Bronchial epithelial cell (primary cell): ENCODE data around the gene DDX42. TPM values are rescaled to one million over a fixed set of nuclear protein-coding genes. Genes with fewer than 3 reads are reported as not detected.

Experiments used
- DNase-seq: peaks from one replicate; pipeline ENCODE4 v3.0.0-alpha.2; 2010; ENCODE audit warnings: low read depth
- FAIRE-seq: peaks from 2 replicates; lab custom pipeline; 2011; peaks lifted over from hg19 to GRCh38; lab: Jason Lieb, UNC
- H3K27me3 ChIP-seq: 2 replicates; pipeline ENCODE4 v1.5.1; 2011; ENCODE audit warnings: low read length; ENCODE audit not compliant: control insufficient read depth, insufficient read depth
- H3K36me3 ChIP-seq: 2 replicates; pipeline ENCODE4 v1.5.1; 2011; ENCODE audit warnings: low read length; ENCODE audit not compliant: control insufficient read depth, insufficient read depth
- H3K4me3 ChIP-seq: 2 replicates; pipeline ENCODE4 v1.5.1; 2011; ENCODE audit warnings: mild to moderate bottlenecking, low read depth, low read length, control low read depth
- total RNA-seq: library from RNA; depleted of rRNA; stranded (reverse); fragments of >200 nt; gene quantifications from 2 replicates; pipeline ENCODE4 v1.2.1, GENCODE V29; 2014
- TF ChIP-seq, protein P1 (sequence below): IDR thresholded peaks from 2 replicates; pipeline ENCODE4 v1.5.1; 2011; ENCODE audit warnings: mild to moderate bottlenecking, moderate library complexity, low read length, control low read depth, inconsistent platforms; ENCODE audit not compliant: insufficient read depth, severe bottlenecking

Gene DDX42
- total RNA-seq, 1 donor from 2014 or later = 65.0 TPM

DNA sequence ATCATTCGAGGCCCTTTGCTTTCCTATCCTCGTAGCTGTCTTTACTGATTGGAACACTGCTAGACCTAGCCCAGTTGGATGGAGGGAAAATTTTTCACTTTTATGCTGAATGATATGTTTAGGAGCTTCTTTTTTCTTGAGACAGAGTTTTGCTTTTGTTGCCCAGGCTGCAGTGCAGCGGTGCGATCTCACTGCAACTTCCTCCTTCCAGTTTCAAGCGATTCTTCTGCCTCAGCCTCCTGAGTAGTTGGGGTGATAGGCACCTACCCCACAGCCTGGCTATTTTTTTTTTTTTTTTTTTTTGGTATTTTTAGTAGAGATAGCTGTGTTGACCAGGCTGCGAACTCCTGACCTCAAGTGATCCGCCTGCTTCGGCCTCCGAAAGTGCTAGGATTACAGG, 36.0 kb downstream of the DDX42 start:
- FAIRE-seq (no peak), DNase-seq (no peak)
- TF ChIP-seq, protein P1, sequence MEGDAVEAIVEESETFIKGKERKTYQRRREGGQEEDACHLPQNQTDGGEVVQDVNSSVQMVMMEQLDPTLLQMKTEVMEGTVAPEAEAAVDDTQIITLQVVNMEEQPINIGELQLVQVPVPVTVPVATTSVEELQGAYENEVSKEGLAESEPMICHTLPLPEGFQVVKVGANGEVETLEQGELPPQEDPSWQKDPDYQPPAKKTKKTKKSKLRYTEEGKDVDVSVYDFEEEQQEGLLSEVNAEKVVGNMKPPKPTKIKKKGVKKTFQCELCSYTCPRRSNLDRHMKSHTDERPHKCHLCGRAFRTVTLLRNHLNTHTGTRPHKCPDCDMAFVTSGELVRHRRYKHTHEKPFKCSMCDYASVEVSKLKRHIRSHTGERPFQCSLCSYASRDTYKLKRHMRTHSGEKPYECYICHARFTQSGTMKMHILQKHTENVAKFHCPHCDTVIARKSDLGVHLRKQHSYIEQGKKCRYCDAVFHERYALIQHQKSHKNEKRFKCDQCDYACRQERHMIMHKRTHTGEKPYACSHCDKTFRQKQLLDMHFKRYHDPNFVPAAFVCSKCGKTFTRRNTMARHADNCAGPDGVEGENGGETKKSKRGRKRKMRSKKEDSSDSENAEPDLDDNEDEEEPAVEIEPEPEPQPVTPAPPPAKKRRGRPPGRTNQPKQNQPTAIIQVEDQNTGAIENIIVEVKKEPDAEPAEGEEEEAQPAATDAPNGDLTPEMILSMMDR = no peak
- Histone ChIP-seq H3K4me3 (no peak overlapping the region), H3K36me3 (peaks cover 24% of the 10 kb centered on the region), H3K27me3 (no peaks in the 10 kb centered on the region)

DNA sequence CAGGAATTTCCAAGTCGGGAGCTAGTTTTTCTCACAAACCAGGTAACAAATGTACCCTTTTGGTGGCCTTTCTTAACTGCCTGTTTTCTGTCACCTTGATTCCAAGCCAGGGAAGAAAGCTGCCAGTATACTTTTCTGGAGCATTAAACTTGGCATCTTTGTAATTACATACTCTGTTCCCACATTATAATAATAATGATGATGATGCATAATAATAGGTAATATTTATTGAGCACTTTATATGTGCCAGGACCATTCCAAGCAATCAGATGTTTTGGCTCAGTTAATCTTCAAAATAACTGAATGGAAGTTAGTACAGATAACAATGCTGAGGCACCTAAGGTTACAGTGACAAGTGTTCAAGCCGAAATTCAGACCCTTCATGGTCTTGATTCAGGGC, 42.2 kb downstream of the DDX42 start:
- DNase-seq (no peak), FAIRE-seq (no peak)
- peaks cover 36% of the 10 kb centered on the region for H3K36me3 ChIP-seq

DNA sequence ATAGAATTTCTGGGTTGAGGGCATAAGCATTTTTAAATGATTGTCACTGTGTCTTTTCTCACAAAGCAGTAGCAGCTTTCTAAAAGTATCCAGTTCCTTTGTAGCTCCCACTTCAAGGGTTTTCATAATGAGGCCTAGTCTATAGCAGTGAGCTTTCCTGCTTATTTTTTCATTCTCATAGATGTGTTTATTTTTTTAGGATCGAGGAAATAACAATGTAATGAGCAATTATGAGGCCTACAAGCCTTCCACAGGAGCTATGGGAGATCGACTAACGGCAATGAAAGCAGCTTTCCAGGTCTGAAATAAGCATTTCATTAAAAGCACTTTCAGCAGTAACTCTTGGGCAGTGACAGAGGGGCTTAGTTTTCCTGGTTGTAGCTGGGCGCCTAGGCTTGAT, 42.7 kb downstream of the DDX42 start:
- Histone ChIP-seq H3K4me3 (no peak overlapping the region), H3K27me3 (no peaks in the 10 kb centered on the region), H3K36me3 (peaks cover 33% of the 10 kb centered on the region)
- no peak for DNase-seq
- FAIRE-seq = no peak
- TF ChIP-seq, protein P1 = no peak

More for the DNA sequence above, 42.2 kb downstream of the DDX42 start:
- H3K4me3 ChIP-seq = no peak overlapping the region
- H3K27me3 ChIP-seq = no peaks in the 10 kb centered on the region
- TF ChIP-seq, protein P1 = no peak

DNA sequence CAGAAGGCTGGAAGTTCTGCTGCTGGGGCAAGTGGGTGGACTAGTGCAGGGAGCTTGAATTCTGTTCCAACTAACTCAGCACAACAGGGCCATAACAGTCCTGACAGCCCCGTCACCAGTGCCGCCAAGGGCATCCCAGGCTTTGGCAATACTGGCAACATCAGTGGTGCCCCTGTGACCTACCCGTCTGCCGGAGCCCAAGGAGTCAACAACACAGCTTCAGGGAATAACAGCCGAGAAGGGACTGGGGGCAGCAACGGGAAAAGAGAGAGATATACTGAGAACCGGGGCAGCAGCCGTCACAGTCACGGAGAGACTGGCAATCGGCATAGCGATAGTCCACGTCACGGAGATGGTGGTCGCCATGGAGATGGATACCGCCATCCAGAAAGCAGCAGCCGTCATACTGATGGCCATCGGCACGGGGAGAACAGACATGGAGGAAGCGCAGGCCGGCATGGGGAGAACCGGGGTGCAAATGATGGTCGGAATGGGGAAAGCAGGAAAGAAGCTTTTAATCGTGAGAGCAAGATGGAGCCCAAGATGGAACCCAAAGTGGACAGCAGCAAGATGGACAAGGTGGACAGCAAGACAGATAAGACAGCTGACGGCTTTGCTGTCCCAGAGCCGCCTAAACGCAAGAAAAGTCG, 43.9 kb downstream of the DDX42 start:
- Histone ChIP-seq H3K4me3 (no peak overlapping the region), H3K27me3 (no peaks in the 10 kb centered on the region), H3K36me3 (peaks cover 31% of the 10 kb centered on the region)
- no peak for DNase-seq
- TF ChIP-seq, protein P1 = no peak
- no peak for FAIRE-seq

DNA sequence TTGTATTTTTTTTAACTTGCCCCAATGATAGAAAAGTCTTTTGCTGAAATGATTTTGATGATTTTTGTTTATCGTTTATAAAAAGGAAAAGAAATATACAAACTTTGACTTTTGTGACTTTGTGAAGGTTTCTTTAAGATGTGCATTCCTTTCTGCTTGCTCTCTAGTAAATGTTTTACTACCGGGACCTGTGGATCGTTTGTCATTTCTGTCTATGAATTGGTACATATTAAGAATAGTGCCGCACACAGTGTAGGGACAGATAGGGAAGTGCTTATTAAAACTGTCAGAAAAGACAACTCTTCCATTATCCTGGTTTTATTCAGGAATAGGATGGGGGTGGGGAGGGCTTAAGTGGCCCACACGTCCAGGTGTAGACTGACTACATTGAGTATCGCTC, 45.2 kb downstream of the DDX42 start:
- H3K4me3 ChIP-seq = no peak overlapping the region
- TF ChIP-seq, protein P1 = no peak
- FAIRE-seq (no peak), DNase-seq (no peak)
- no peaks in the 10 kb centered on the region for H3K27me3 ChIP-seq
- H3K36me3 ChIP-seq = peaks cover 31% of the 10 kb centered on the region
